ENCODE results near the gene PIK3R4.

The PIK3R4 gene

DNA sequence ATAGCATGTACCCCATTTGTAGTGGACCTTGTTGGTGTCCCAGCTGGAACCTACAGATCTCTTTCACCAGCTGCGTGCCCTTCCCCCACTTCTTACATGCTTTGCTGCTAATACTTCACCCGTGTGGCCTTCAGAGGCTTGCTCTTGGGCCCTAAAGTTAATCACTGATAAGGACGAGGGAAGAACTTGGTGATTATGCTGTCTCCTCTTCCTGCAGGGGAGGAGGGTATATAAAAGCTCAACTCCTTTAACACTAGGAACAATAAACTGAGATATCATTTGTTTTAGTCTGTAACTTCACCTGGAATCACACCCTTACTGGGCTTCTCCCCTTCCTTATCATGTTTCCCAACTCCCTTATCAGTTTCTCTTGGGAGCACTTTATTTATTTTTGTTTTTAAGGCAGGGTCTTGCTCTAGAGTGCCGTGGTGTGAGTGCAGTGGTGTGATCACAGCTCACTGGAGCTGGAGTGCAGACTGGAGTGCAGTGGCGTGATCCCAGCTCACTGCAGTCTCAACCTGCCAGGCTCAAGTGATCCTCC is 43.2 kb upstream of the PIK3R4 start:
- Histone ChIP-seq H2AFZ (ENCODE audit: low read length) (no peak overlapping the region), H4K20me1 (ENCODE audit: insufficient read depth, low read length, poor library complexity, severe bottlenecking) (no peaks in the 10 kb centered on the region), H3K79me2 (ENCODE audit: insufficient read depth, low read length) (no peaks in the 10 kb centered on the region), H3K27me3 (ENCODE audit: insufficient read depth, low read length, poor library complexity, severe bottlenecking) (no peaks in the 10 kb centered on the region), H3K4me2 (ENCODE audit: low read depth, low read length, poor library complexity, severe bottlenecking) (no peak overlapping the region), H3K4me1 (ENCODE audit: insufficient read depth, low read length, poor library complexity, severe bottlenecking) (peaks cover 20% of the 10 kb centered on the region), H3K36me3 (ENCODE audit: insufficient read depth, low read length) (no peaks in the 10 kb centered on the region), H3K4me3 (ENCODE audit: low read length, poor library complexity, severe bottlenecking) (no peak overlapping the region), H3F3A (ENCODE audit: low read depth) (no peaks in the 10 kb centered on the region), H3K9me2 (replicated peaks; ENCODE audit: low read depth, low read length) (no peaks in the 10 kb centered on the region), H3K9me3 (ENCODE audit: insufficient read depth, low read depth, low read length) (no peaks in the 10 kb centered on the region), H3K9ac (ENCODE audit: low read depth, low read length, poor library complexity, severe bottlenecking) (no peak overlapping the region)
- TF ChIP-seq, protein P1, sequence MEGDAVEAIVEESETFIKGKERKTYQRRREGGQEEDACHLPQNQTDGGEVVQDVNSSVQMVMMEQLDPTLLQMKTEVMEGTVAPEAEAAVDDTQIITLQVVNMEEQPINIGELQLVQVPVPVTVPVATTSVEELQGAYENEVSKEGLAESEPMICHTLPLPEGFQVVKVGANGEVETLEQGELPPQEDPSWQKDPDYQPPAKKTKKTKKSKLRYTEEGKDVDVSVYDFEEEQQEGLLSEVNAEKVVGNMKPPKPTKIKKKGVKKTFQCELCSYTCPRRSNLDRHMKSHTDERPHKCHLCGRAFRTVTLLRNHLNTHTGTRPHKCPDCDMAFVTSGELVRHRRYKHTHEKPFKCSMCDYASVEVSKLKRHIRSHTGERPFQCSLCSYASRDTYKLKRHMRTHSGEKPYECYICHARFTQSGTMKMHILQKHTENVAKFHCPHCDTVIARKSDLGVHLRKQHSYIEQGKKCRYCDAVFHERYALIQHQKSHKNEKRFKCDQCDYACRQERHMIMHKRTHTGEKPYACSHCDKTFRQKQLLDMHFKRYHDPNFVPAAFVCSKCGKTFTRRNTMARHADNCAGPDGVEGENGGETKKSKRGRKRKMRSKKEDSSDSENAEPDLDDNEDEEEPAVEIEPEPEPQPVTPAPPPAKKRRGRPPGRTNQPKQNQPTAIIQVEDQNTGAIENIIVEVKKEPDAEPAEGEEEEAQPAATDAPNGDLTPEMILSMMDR (conservative IDR thresholded peaks at IDR 0.05; ENCODE audit: low read length): no peak
- no peak for TF ChIP-seq EZH2phosphoT487 (IDR thresholded peaks at IDR 0.05; ENCODE audit: borderline replicate concordance)

DNA sequence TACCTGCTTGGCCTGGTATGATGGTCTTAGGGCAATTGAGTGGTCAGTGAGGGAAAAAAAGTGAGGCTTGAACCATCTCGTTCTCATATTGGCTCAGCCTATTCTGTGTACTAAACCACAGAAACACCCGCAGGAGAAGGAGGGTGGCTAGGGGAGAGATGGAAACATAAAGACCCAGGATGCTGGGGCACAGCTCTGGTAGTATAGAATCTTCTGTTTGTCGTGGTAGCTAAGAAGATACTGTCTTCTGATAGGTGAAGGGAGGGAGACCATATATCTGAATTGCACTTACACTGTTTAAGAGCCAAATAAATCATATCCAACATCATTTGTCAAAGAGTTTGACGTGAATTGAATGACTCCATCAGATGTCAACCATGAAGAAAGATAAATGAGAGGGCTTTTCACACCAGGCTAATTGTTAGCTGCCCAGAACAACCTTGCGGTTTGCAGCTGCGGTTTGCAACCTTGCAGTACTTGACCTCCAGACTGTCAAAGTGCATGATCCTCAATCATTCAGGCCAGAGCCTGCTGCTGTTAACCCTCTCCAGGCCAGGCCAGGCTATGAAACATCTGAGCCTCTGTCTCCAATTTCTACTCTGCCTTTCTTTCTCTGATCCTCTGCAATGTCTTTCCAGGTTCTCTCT is 40.9 kb upstream of the PIK3R4 start:
- no peaks in the 10 kb centered on the region for H3K27me3 ChIP-seq (ENCODE audit: insufficient read depth, low read length, poor library complexity, severe bottlenecking)
- peaks cover 20% of the 10 kb centered on the region for H3K4me1 ChIP-seq (ENCODE audit: insufficient read depth, low read length, poor library complexity, severe bottlenecking)
- no peaks in the 10 kb centered on the region for H3K79me2 ChIP-seq (ENCODE audit: insufficient read depth, low read length)
- H3K4me3 ChIP-seq (ENCODE audit: low read length, poor library complexity, severe bottlenecking): no peak overlapping the region
- no peak for TF ChIP-seq EZH2phosphoT487 (IDR thresholded peaks at IDR 0.05; ENCODE audit: borderline replicate concordance)
- TF ChIP-seq, protein P1 (conservative IDR thresholded peaks at IDR 0.05; ENCODE audit: low read length): no peak
- 0 out of 2 replicates have a peak overlapping the region, but pooled peaks have one; percentile 35 for H2AFZ ChIP-seq (ENCODE audit: low read length)
- H4K20me1 ChIP-seq (ENCODE audit: insufficient read depth, low read length, poor library complexity, severe bottlenecking): no peaks in the 10 kb centered on the region
- H3K9me3 ChIP-seq (ENCODE audit: insufficient read depth, low read depth, low read length): no peaks in the 10 kb centered on the region
- H3F3A ChIP-seq (ENCODE audit: low read depth): no peaks in the 10 kb centered on the region
- no peaks in the 10 kb centered on the region for H3K9me2 ChIP-seq (replicated peaks; ENCODE audit: low read depth, low read length)
- H3K4me2 ChIP-seq (ENCODE audit: low read depth, low read length, poor library complexity, severe bottlenecking): no peak overlapping the region
- no peak overlapping the region for H3K9ac ChIP-seq (ENCODE audit: low read depth, low read length, poor library complexity, severe bottlenecking)
- H3K36me3 ChIP-seq (ENCODE audit: insufficient read depth, low read length): no peaks in the 10 kb centered on the region

DNA sequence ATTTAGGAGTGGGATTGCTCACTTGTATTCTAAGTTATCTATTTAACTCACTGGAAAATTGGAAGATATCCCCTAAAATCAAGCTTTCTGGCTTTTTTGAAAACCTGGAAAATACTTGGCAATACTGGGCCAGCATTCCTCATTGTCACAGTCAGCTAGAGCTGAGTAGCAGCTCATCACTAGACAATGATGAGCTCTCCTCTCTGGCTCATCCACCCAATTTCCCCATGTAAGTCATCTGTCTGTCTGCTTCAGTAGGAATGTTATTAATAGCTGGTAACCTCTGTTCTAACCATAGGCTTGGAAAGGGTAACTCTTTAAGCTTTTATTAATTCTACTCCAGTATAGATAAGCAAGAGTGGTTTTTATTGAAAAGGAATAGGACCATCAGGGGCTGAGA is 39.7 kb upstream of the PIK3R4 start:
- Histone ChIP-seq H3K27me3 (ENCODE audit: insufficient read depth, low read length, poor library complexity, severe bottlenecking) (no peaks in the 10 kb centered on the region), H3K79me2 (ENCODE audit: insufficient read depth, low read length) (no peaks in the 10 kb centered on the region), H2AFZ (ENCODE audit: low read length) (no peak overlapping the region), H3K9ac (ENCODE audit: low read depth, low read length, poor library complexity, severe bottlenecking) (no peak overlapping the region), H4K20me1 (ENCODE audit: insufficient read depth, low read length, poor library complexity, severe bottlenecking) (no peaks in the 10 kb centered on the region), H3F3A (ENCODE audit: low read depth) (no peaks in the 10 kb centered on the region), H3K9me3 (ENCODE audit: insufficient read depth, low read depth, low read length) (no peaks in the 10 kb centered on the region), H3K4me3 (ENCODE audit: low read length, poor library complexity, severe bottlenecking) (no peak overlapping the region), H3K4me2 (ENCODE audit: low read depth, low read length, poor library complexity, severe bottlenecking) (no peak overlapping the region), H3K4me1 (ENCODE audit: insufficient read depth, low read length, poor library complexity, severe bottlenecking) (peaks cover 20% of the 10 kb centered on the region), H3K36me3 (ENCODE audit: insufficient read depth, low read length) (no peaks in the 10 kb centered on the region), H3K9me2 (replicated peaks; ENCODE audit: low read depth, low read length) (no peaks in the 10 kb centered on the region)
- TF ChIP-seq, protein P1 (conservative IDR thresholded peaks at IDR 0.05; ENCODE audit: low read length): no peak
